Spinal cord (tissue), 10 donors: ENCODE data around the gene LLGL2. TPM values are rescaled to one million over a fixed set of nuclear protein-coding genes. Genes with fewer than 3 reads are reported as not detected.

ENCODE experiments used
- DNase-seq, 6 donors: peaks; one replicate each; pipeline versions ENCODE4 v3.0.0 to v3.0.0-alpha.2; 2013 to 2015; ENCODE audit warnings: low spot score in 6 of 6, low read depth in 4 of 6
- H3K27ac ChIP-seq: one replicate; pipeline ENCODE4 v1.5.1; 2013; ENCODE audit warnings: low read depth, low read length, control low read depth
- H3K27me3 ChIP-seq: one replicate; pipeline ENCODE4 v1.6.1; 2013; ENCODE audit warnings: low read length; ENCODE audit not compliant: control insufficient read depth, insufficient read depth
- H3K36me3 ChIP-seq: one replicate; pipeline ENCODE4 v1.6.1; 2013; ENCODE audit warnings: low read length; ENCODE audit not compliant: control insufficient read depth, insufficient read depth
- H3K4me1 ChIP-seq: one replicate; pipeline ENCODE4 v1.6.1; 2013; ENCODE audit warnings: low read length; ENCODE audit not compliant: control insufficient read depth, insufficient read depth
- H3K4me3 ChIP-seq: one replicate; pipeline ENCODE4 v1.5.1; 2013; ENCODE audit warnings: low read depth, low read length, control low read depth
- H3K9me3 ChIP-seq: one replicate; pipeline ENCODE4 v1.6.1; 2013; ENCODE audit warnings: low read length; ENCODE audit not compliant: control insufficient read depth, insufficient read depth
- WGBS: methylation state at CpG from one replicate; pipeline ENCODE4 v1.1.5; 2013; ENCODE audit warnings: missing lambda C conversion rate; ENCODE audit not compliant: insufficient coverage; 5-methylcytosine and 5-hydroxymethylcytosine counted together
- polyA plus RNA-seq, 2 donors: library from polyadenylated mRNA; unstranded; fragments of 120-200 nt; gene quantifications; one replicate each; pipeline ENCODE4 v1.2.1, GENCODE V29; 2013; ENCODE audit not compliant: insufficient read length in 2 of 2
- total RNA-seq, 2 donors: library from RNA; depleted of rRNA in 1 of 2; stranded (reverse); fragments of 120-200 nt in 1 of 2; fragments of >200 nt in 1 of 2; gene quantifications; one replicate each; pipeline versions ENCODE4 v1.2.3 to v1.2.4, GENCODE V29; 2013 to 2014
- donor health status: healthy.

The LLGL2 gene
- total and polyA plus RNA-seq, 4 donors = 2.0 to 9.9 (median 5.7) TPM

GRCh38 chr17:75544250-75544649 is 18.8 kb downstream of the LLGL2 start:
- 79% methylated on average over 8 of the region's 8 CpGs for WGBS
- DNase-seq = no peak
- no peak overlapping the region for H3K27ac ChIP-seq
- H3K4me3 ChIP-seq = no peak overlapping the region
- peaks cover 3% of the 10 kb centered on the region for H3K36me3 ChIP-seq
- H3K9me3 ChIP-seq = no peaks in the 10 kb centered on the region
- H3K27me3 ChIP-seq = no peaks in the 10 kb centered on the region
- no peaks in the 10 kb centered on the region for H3K4me1 ChIP-seq

- DNase-seq = no peak
- H3K4me3 ChIP-seq = no peak overlapping the region
- 94% methylated on average over 13 of the region's 13 CpGs for WGBS
- H3K27ac ChIP-seq = no peak overlapping the region
- no peaks in the 10 kb centered on the region for H3K4me1 ChIP-seq
- H3K9me3 ChIP-seq = no peaks in the 10 kb centered on the region
- peaks cover 3% of the 10 kb centered on the region for H3K27me3 ChIP-seq
- no peaks in the 10 kb centered on the region for H3K36me3 ChIP-seq
Observed at GRCh38 chr17:75546181-75546580, 20.7 kb downstream of the LLGL2 start.

- Histone ChIP-seq H3K27me3 (peaks cover 3% of the 10 kb centered on the region), H3K4me1 (no peaks in the 10 kb centered on the region), H3K27ac (no peak overlapping the region), H3K36me3 (no peaks in the 10 kb centered on the region), H3K4me3 (no peak overlapping the region), H3K9me3 (no peaks in the 10 kb centered on the region)
- WGBS = 89% methylated on average over 8 of the region's 9 CpGs
- no peak for DNase-seq
Observed at GRCh38 chr17:75547091-75547490, 21.6 kb downstream of the LLGL2 start.

- DNase-seq = no peak
- Histone ChIP-seq H3K27me3 (peaks cover 3% of the 10 kb centered on the region), H3K9me3 (no peaks in the 10 kb centered on the region), H3K36me3 (no peaks in the 10 kb centered on the region), H3K4me3 (no peak overlapping the region), H3K4me1 (peaks cover 8% of the 10 kb centered on the region), H3K27ac (no peak overlapping the region)
- WGBS = 50% methylated on average over 1 of the region's 5 CpGs
Observed at GRCh38 chr17:75548813-75549212, 23.3 kb downstream of the LLGL2 start.

- 41% methylated on average over 20 of the region's 22 CpGs for WGBS
- peaks cover 3% of the 10 kb centered on the region for H3K27me3 ChIP-seq
- H3K4me1 ChIP-seq = peaks cover 8% of the 10 kb centered on the region
- DNase-seq = no peak
- no peaks in the 10 kb centered on the region for H3K9me3 ChIP-seq
- no peak overlapping the region for H3K27ac ChIP-seq
- H3K36me3 ChIP-seq = no peaks in the 10 kb centered on the region
- no peak overlapping the region for H3K4me3 ChIP-seq
Observed at GRCh38 chr17:75549246-75550138, 24.0 kb downstream of the LLGL2 start.

GRCh38 chr17:75550139-75550465 is 24.6 kb downstream of the LLGL2 start:
- DNase-seq = no peak
- Histone ChIP-seq H3K27ac (no peak overlapping the region), H3K4me3 (no peak overlapping the region), H3K27me3 (peaks cover 3% of the 10 kb centered on the region), H3K4me1 (peaks cover 8% of the 10 kb centered on the region), H3K36me3 (no peaks in the 10 kb centered on the region), H3K9me3 (no peaks in the 10 kb centered on the region)
- 58% methylated on average over 4 of the region's 4 CpGs for WGBS

- no peak for DNase-seq
- Histone ChIP-seq H3K4me3 (no peak overlapping the region), H3K36me3 (no peaks in the 10 kb centered on the region), H3K27ac (no peak overlapping the region), H3K9me3 (no peaks in the 10 kb centered on the region), H3K27me3 (peaks cover 3% of the 10 kb centered on the region), H3K4me1 (peaks cover 9% of the 10 kb centered on the region)
- WGBS = 63% methylated on average over 6 of the region's 7 CpGs
Observed at GRCh38 chr17:75551266-75551665, 25.8 kb downstream of the LLGL2 start.

- peaks cover 23% of the 10 kb centered on the region for H3K4me1 ChIP-seq
Observed at GRCh38 chr17:75552425-75553294, 27.2 kb downstream of the LLGL2 start.

GRCh38 chr17:75553295-75554110 is 28.0 kb downstream of the LLGL2 start:
- H3K4me1 ChIP-seq = peaks cover 31% of the 10 kb centered on the region
- peaks cover 3% of the 10 kb centered on the region for H3K27me3 ChIP-seq
- H3K27ac ChIP-seq = no peak overlapping the region
- WGBS = 60% methylated on average over 1 of the region's 8 CpGs
- H3K36me3 ChIP-seq = peaks cover 2% of the 10 kb centered on the region
- H3K4me3 ChIP-seq = no peak overlapping the region
- no peak for DNase-seq
- H3K9me3 ChIP-seq = no peaks in the 10 kb centered on the region

More at GRCh38 chr17:75552425-75553294, 27.2 kb downstream of the LLGL2 start:
- Histone ChIP-seq H3K27ac (no peak overlapping the region), H3K4me3 (no peak overlapping the region), H3K27me3 (peaks cover 3% of the 10 kb centered on the region), H3K36me3 (no peaks in the 10 kb centered on the region), H3K9me3 (no peaks in the 10 kb centered on the region)
- no peak for DNase-seq
- WGBS = 72% methylated on average over 9 of the region's 14 CpGs
